ENCODE results near the gene SYNE2. TPM values are rescaled to one million over a fixed set of nuclear protein-coding genes. Genes with fewer than 3 reads are reported as not detected.

The SYNE2 gene
- polyA plus RNA-seq, 1 donor from 2014 or later = 18.1 TPM

DNA sequence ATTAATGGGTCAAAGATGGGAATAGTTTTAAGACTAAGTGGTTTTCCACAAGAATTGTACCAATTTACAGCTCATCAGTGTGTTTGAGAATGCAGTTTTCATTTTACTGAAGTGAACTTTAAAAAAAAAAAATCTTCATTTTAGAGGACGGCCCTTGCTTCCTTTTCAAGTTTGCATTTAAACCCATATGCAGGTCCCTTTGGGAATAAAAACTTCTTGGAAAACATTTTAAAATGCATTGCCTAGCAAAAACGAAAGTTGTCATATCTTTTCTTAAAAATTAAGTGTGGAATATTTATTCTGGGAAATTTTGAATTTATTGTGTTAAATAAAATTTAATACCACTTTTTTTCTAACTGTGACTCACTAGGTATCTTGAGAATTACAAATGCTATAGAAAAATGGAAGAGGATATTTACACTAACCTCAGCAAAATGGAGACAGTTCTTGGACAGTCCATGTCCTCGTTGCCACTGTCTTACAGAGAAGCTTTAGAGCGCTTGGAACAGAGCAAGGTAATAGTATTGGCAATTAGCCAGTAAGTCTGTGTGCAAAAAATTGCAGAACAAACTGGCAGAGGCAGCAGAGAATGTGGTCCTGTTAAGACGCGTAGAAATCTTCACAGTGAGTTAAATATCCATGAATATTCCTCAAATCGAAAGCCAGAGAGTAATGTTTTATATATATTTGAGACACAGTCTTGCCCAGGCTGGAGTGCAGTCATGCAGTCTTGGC is 209.7 kb downstream of the SYNE2 start:
- H3K4me1 Mint-ChIP-seq = no peaks in the 10 kb centered on the region
- no peak overlapping the region for H3K27ac Mint-ChIP-seq
- H3K4me3 Mint-ChIP-seq = no peak overlapping the region
- peaks cover 4% of the 10 kb centered on the region for H3K36me3 Mint-ChIP-seq
- no peaks in the 10 kb centered on the region for H3K27me3 Mint-ChIP-seq
- no peaks in the 10 kb centered on the region for H3K9me3 Mint-ChIP-seq

DNA sequence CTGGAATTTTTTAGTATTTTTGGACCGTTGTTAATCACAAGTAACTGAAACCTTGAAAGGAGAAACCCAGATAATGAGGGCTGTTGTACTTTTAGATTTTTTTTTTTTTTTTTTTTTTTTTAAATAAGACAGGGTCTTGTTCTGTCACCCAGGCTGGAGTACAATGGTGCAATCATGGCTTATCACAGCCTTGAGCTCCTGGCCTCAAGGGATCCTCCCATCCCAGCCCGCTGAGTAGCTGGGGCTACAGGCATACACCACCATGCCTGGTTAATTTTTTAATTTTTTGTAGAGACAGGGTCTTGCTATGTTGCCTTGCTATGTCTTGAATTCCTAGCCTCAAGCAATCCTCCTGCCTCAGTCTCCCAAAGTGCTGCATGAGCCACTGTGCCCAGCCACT is 211.6 kb downstream of the SYNE2 start:
- no peak overlapping the region for H3K4me3 Mint-ChIP-seq
- no peaks in the 10 kb centered on the region for H3K9me3 Mint-ChIP-seq
- H3K4me1 Mint-ChIP-seq = no peaks in the 10 kb centered on the region
- no peaks in the 10 kb centered on the region for H3K27me3 Mint-ChIP-seq
- no peak overlapping the region for H3K27ac Mint-ChIP-seq
- peaks cover 4% of the 10 kb centered on the region for H3K36me3 Mint-ChIP-seq

DNA sequence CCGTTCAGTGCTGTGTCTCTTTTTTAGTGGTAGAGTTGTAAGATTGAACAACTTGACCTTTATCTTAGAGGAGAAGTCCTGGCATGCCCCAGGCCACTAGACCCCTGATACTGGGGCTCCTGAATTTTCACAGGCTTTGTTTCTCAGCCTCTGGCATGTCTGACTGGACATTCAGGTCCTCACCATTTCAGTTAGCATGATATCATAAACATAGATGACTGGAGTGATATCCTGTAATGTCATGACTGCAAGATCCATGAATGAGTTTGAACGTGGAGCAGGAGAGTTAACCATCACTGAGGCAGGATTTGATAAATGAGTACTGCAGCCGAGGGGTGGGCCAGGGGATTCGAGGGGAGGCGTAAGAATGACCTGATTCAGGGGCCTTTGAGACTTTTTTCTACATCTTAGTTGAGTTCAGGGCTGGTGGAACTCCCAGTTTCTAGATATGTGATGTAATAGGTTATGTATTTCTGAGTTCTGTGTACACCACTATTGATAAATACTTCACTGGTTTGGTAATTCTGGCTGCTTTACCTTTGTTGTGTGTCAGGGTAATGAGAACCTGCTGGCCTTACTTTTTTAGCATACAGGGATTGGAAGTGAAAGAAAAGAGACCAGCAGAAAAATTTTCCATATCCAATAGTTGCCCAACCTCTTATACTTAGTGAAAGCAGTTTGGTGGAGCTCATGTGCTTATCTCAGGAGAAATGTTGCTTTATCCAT is 217.0 kb downstream of the SYNE2 start:
- Mint-ChIP-seq H3K27me3 (peaks cover 1% of the 10 kb centered on the region), H3K36me3 (peaks cover 10% of the 10 kb centered on the region), H3K4me1 (no peaks in the 10 kb centered on the region), H3K9me3 (no peaks in the 10 kb centered on the region), H3K27ac (peak overlapping the region in 1 of 3 donors; percentile 68), H3K4me3 (no peak overlapping the region)

DNA sequence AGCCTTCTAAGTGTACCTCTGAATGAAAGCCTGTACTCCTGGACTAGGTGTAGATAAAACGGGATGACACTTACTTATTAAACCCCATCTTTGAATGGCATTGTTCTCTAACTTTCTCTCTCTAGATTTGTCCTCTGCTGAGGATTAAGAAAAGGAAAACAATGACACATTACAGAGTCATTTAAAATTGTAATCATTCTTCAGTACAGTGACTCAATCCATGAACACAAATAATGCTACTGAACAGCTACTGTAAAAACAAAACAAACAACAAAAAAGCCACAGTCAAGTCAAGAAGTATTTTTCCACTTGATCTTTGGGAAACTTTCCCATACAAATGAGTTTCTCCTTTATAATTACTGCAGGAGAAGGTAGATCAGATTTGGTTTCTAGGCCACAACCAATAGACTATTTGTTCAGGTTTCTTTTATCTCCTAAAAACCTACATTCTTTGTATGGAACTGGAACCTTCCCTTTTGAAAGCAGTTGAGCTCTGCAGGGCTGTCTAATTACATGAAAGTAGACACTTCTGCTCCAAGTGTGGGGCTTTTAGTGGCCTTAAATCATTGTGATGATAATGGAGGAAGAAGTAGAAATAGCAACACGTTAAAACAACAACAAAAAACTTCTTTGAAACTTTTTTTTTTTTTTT is 222.3 kb downstream of the SYNE2 start:
- Mint-ChIP-seq H3K27me3 (no peaks in the 10 kb centered on the region), H3K27ac (peak overlapping the region in 1 of 3 donors; percentile 31), H3K9me3 (no peaks in the 10 kb centered on the region), H3K4me3 (no peak overlapping the region), H3K4me1 (no peaks in the 10 kb centered on the region), H3K36me3 (peaks cover 10% of the 10 kb centered on the region)

DNA sequence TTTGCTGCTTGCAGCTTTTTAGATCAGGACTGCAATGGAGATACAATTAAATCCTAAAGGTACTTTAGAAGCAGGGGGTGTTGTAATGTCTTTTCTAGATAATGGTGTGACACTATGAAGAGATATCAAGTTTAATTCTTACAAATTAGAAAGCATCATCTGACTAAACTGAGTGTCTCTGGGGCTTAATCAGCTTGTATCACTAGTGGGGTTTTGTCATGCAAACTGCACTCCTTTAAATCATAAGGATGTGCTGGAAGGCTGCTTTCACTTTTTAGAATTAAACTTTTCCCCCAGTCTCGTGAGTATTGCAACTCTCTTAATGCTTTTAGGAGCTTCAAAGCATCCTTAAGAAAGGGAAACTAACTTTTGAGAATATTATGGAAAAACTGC is 222.8 kb downstream of the SYNE2 start:
- no peak overlapping the region for H3K27ac Mint-ChIP-seq

DNA sequence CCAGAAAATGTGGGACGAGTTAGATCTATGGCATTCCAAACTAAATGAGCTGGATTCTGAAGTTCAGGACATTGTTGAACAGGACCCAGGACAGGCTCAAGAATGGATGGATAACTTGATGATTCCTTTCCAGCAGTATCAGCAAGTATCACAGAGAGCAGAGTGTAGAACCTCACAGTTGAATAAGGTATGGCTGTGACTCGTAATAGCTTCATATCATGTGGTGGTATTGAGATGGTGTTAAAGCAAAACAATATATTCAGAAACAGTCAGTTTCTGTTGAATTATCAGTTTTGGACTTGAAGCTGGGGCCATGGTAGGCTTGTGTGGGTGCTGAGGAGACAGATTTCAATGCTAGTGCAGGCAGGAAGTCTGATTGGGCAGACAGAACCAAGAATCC is 227.6 kb downstream of the SYNE2 start:
- H3K36me3 Mint-ChIP-seq = peaks cover 3% of the 10 kb centered on the region
- H3K27ac Mint-ChIP-seq = no peak overlapping the region

More for the DNA sequence above, 222.8 kb downstream of the SYNE2 start:
- Mint-ChIP-seq H3K4me1 (no peaks in the 10 kb centered on the region), H3K9me3 (no peaks in the 10 kb centered on the region), H3K4me3 (no peak overlapping the region), H3K27me3 (no peaks in the 10 kb centered on the region), H3K36me3 (peaks cover 12% of the 10 kb centered on the region)

DNA sequence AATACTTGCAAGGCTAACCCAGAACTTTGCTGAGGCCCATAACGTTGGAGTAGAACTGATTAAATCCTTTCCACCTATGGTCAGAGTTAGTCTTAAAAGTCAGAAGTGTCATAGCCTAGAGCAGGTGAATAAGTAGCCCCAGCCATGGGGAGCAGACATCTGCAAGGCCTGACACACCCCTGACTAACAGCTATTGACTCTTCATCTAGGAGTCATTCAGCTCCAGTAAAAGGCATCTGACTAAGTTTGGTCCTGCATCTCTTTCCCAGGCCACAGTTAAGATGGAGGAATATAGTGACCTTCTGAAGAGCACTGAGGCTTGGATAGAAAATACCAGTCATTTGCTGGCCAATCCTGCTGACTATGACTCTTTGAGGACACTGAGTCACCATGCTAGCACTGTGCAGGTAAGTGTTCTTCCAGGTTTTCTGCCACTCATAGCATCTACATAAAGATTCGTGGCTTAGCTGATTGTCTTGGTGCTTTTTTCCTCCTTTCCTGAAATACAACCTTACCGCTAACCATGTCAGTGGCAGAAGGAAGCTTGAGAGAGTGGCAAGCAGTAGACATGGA is 228.5 kb downstream of the SYNE2 start:
- Mint-ChIP-seq H3K9me3 (no peaks in the 10 kb centered on the region), H3K27ac (no peak overlapping the region), H3K36me3 (peaks cover 3% of the 10 kb centered on the region), H3K27me3 (no peaks in the 10 kb centered on the region), H3K4me1 (no peaks in the 10 kb centered on the region), H3K4me3 (no peak overlapping the region)

More for the DNA sequence above, 227.6 kb downstream of the SYNE2 start:
- H3K27me3 Mint-ChIP-seq = no peaks in the 10 kb centered on the region
- H3K9me3 Mint-ChIP-seq = no peaks in the 10 kb centered on the region
- no peak overlapping the region for H3K4me3 Mint-ChIP-seq
- no peaks in the 10 kb centered on the region for H3K4me1 Mint-ChIP-seq

DNA sequence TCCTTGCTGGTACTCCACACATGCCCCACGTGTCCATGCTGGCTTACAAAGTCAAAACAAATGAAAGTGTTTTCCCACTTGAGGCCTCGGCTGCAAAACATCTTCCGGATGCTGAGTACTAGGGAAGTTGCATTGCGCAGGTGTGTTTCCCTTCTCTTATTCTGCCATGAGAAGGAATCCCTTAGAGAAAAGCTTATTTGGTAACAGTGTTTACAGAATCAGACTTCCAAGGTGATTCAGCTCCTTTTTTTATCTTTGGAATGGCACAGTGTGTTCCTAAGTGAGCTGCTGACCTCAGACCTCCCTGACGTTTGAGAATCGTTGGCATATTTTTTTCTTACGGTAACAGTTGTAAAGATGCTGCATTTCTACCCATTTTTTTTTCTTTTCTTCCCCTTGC is 230.0 kb downstream of the SYNE2 start:
- no peak overlapping the region for H3K27ac Mint-ChIP-seq
- H3K36me3 Mint-ChIP-seq = peaks cover 3% of the 10 kb centered on the region
- no peak overlapping the region for H3K4me3 Mint-ChIP-seq

DNA sequence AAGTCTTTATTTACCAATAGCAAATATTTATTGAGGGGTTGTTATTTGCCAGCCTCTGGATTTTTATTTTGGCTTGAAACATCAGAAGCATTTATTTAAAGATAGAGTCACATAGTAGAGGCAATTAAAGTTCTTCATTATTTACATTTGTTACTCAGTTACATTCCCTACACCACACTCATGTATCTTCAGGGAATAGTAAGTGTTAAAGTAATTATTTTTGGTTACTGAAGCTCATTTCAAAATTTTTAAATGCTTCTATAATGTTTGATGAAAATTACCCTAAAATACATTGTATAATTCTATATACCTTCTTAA is 235.8 kb downstream of the SYNE2 start:
- H3K4me3 Mint-ChIP-seq = no peak overlapping the region
- H3K27ac Mint-ChIP-seq = no peak overlapping the region
- no peaks in the 10 kb centered on the region for H3K9me3 Mint-ChIP-seq
- H3K36me3 Mint-ChIP-seq = no peaks in the 10 kb centered on the region
- no peaks in the 10 kb centered on the region for H3K4me1 Mint-ChIP-seq
- H3K27me3 Mint-ChIP-seq = no peaks in the 10 kb centered on the region

More for the DNA sequence above, 230.0 kb downstream of the SYNE2 start:
- H3K9me3 Mint-ChIP-seq = no peaks in the 10 kb centered on the region
- no peaks in the 10 kb centered on the region for H3K4me1 Mint-ChIP-seq
- no peaks in the 10 kb centered on the region for H3K27me3 Mint-ChIP-seq

DNA sequence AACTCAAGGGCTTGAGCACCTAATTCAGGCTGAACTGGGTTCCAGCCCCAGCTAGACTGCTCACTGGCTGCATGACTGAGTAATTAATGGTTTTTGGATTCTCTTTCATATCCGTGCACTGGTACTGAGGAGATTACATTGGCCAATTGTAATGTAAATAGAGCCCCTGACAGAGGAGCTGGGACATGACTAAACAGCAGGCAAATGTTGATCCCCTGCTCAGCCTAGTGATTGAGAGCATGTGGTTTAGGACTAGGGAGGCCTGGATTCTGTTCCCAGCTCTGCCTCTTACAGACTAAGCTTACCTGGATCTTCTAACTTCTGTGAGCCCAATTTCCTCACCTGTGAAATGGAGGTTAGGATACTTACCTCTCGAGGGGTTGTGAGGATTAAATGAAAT is 237.1 kb downstream of the SYNE2 start:
- H3K36me3 Mint-ChIP-seq = no peaks in the 10 kb centered on the region

DNA sequence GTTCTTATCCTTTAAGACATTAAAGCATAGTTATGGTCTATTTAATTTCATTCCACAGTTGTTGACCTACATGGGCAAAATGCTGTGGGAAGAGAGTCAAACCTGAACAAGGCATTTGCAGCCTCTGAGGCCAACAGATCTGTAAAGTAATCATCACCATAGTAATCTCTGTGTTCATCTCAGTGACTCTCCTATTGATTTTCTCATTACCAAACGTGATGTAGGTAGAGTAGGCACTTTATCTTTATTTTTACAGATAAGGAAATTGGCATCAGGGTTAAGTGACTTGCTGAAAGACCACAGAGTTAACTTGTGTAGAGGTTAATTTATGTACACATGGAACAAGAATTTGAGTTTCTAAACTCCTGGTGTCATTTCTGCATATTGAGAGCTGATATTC is 238.4 kb downstream of the SYNE2 start:
- H3K4me1 Mint-ChIP-seq = no peaks in the 10 kb centered on the region
- H3K27ac Mint-ChIP-seq = no peak overlapping the region
- no peaks in the 10 kb centered on the region for H3K9me3 Mint-ChIP-seq
- no peaks in the 10 kb centered on the region for H3K36me3 Mint-ChIP-seq
- no peak overlapping the region for H3K4me3 Mint-ChIP-seq
- H3K27me3 Mint-ChIP-seq = no peaks in the 10 kb centered on the region

More for the DNA sequence above, 237.1 kb downstream of the SYNE2 start:
- H3K27me3 Mint-ChIP-seq = no peaks in the 10 kb centered on the region
- no peak overlapping the region for H3K4me3 Mint-ChIP-seq
- H3K27ac Mint-ChIP-seq = no peak overlapping the region
- H3K4me1 Mint-ChIP-seq = no peaks in the 10 kb centered on the region
- H3K9me3 Mint-ChIP-seq = no peaks in the 10 kb centered on the region

DNA sequence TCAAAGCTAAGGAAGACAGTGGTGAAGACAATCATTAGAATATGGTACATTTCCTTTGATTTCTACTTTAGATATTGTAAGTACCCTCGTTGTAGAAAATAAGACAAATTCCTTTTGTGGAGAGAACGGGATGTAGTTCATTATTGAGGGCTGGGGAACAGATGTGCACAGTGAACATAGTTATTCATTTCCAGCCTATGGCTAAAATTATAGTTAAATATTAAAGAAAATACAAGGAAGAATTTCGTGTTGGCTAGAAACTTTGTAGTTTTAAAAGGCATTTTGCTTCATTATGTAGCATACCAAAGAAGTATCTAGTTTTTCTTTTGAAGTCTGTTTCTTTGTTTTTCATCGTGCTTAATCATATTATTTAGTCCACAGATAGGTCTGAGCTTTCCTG is 239.5 kb downstream of the SYNE2 start:
- Mint-ChIP-seq H3K4me3 (no peak overlapping the region), H3K27ac (no peak overlapping the region), H3K9me3 (no peaks in the 10 kb centered on the region), H3K27me3 (no peaks in the 10 kb centered on the region), H3K4me1 (no peaks in the 10 kb centered on the region), H3K36me3 (no peaks in the 10 kb centered on the region)

DNA sequence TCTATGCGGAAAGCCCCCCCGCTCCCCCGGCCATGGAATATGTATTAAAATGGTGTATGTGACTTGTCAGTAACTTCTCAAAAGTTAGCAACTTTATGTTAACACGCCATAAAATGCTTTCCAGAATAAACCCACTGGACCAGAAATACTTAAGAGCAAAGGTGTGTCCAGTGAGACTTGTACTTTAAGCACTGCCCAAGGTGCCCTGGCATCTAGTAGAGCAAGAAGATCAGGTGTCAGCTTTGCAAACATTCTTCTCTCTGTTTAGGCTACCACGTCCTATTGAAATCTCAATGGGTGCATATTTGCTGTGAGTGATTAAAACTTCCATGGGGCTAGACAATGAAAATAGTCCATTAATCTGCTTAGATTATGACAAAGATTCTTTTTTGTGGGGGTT is 240.1 kb downstream of the SYNE2 start:
- Mint-ChIP-seq H3K36me3 (peaks cover 2% of the 10 kb centered on the region), H3K4me1 (no peaks in the 10 kb centered on the region), H3K4me3 (no peak overlapping the region), H3K27ac (no peak overlapping the region), H3K9me3 (no peaks in the 10 kb centered on the region), H3K27me3 (no peaks in the 10 kb centered on the region)

DNA sequence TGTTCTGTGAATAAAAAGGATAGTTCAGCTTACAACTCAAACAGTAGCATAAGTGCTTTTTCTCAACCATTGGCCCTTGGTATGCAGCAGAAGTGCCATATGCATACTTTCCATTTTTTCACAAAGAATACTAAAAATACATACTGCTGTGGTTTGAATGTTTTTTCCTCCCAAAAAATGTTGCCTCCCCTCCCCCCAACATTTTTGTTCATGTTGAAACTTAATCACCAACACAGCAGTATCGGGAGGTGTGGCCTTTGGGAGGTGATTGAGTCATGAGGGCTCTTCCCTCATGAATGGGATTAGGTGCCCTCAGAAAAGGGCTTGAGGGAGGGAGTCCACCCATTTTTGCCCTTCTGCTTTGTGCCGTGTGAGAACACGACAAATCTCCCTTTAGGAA is 242.8 kb downstream of the SYNE2 start:
- Mint-ChIP-seq H3K9me3 (no peaks in the 10 kb centered on the region), H3K27me3 (no peaks in the 10 kb centered on the region), H3K27ac (no peak overlapping the region), H3K36me3 (peaks cover 6% of the 10 kb centered on the region), H3K4me1 (peaks cover 0 to 1% (median under 1%) of the 10 kb centered on the region in 3 donors), H3K4me3 (no peak overlapping the region)

DNA sequence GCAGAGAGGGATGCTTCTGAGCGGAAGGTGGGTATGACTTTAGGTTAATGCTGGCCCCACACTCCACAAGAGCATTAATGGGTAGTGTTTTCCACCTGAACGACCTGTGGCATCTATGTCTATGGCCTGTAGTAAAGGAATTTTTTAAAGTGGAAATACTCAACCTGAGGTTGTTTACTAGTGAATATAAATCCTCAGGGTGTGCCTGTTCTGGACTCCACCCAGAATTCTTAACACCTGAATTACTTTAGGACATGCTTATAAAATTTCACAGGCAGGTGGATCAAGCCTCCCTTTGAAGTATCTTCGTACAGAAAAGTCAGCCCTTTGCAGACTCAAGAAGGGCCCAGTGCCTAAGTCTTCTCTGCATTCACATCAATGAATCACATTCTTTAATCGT is 245.3 kb downstream of the SYNE2 start:
- Mint-ChIP-seq H3K4me1 (peaks cover 2 to 5% (median 5%) of the 10 kb centered on the region in 3 donors), H3K4me3 (no peak overlapping the region), H3K9me3 (no peaks in the 10 kb centered on the region), H3K36me3 (peaks cover 6% of the 10 kb centered on the region), H3K27ac (no peak overlapping the region), H3K27me3 (no peaks in the 10 kb centered on the region)
